Stimulated activated CD4-positive, alpha-beta T cell treated with anti-CD3 and anti-CD28 coated beads, Interleukin-1b, Interleukin-23, amount 100 ng/mL, for 1 hour (primary cell): ENCODE measurements around the gene GALNT11.

Experiments
- DNase-seq, 2 donors: peaks; one replicate each; pipeline ENCODE4 v3.0.0-alpha.2; 2020; ENCODE audit warnings: low read depth in 2 of 2

The GALNT11 gene

GRCh38 chr7:152117356-152117755 lies 91.9 kb downstream of the GALNT11 start:
- DNase-seq: no peak

- no peak for DNase-seq
Measured at GRCh38 chr7:152120210-152120609, 94.7 kb downstream of the GALNT11 start.

GRCh38 chr7:152120776-152121175 lies 95.3 kb downstream of the GALNT11 start:
- no peak for DNase-seq

- no peak for DNase-seq
Measured at GRCh38 chr7:152121432-152121831, 96.0 kb downstream of the GALNT11 start.

GRCh38 chr7:152122540-152122939 lies 97.1 kb downstream of the GALNT11 start:
- DNase-seq: no peak

GRCh38 chr7:152126741-152127140 lies 101.3 kb downstream of the GALNT11 start:
- no peak for DNase-seq

- DNase-seq: no peak
Measured at GRCh38 chr7:152127229-152127628, 101.8 kb downstream of the GALNT11 start.

- no peak for DNase-seq
Measured at GRCh38 chr7:152128252-152128651, 102.8 kb downstream of the GALNT11 start.

GRCh38 chr7:152128741-152129461 lies 103.4 kb downstream of the GALNT11 start:
- no peak for DNase-seq

GRCh38 chr7:152129682-152130081 lies 104.2 kb downstream of the GALNT11 start:
- no peak for DNase-seq

GRCh38 chr7:152130658-152131590 lies 105.5 kb downstream of the GALNT11 start:
- no peak for DNase-seq

GRCh38 chr7:152131981-152132494 lies 106.6 kb downstream of the GALNT11 start:
- DNase-seq: no peak

GRCh38 chr7:152132812-152133211 lies 107.3 kb downstream of the GALNT11 start:
- DNase-seq: no peak

GRCh38 chr7:152133804-152134203 lies 108.3 kb downstream of the GALNT11 start:
- DNase-seq: no peak

GRCh38 chr7:152136686-152137085 lies 111.2 kb downstream of the GALNT11 start:
- no peak for DNase-seq

GRCh38 chr7:152137476-152138025 lies 112.1 kb downstream of the GALNT11 start:
- no peak for DNase-seq

GRCh38 chr7:152140067-152140466 lies 114.6 kb downstream of the GALNT11 start:
- DNase-seq: no peak

- DNase-seq: no peak
Measured at GRCh38 chr7:152140560-152140959, 115.1 kb downstream of the GALNT11 start.

- DNase-seq: no peak
Measured at GRCh38 chr7:152142976-152143595, 117.6 kb downstream of the GALNT11 start.

- no peak for DNase-seq
Measured at GRCh38 chr7:152144557-152145245, 119.2 kb downstream of the GALNT11 start.

- DNase-seq: no peak
Measured at GRCh38 chr7:152145853-152146466, 120.5 kb downstream of the GALNT11 start.
